ENCODE measurements around the gene C17orf50. TPM values are rescaled to one million over a fixed set of nuclear protein-coding genes. Genes with fewer than 3 reads are reported as not detected.

The C17orf50 gene
- total and polyA plus RNA-seq, 3 experiments from 2014 or later: not detected

DNA sequence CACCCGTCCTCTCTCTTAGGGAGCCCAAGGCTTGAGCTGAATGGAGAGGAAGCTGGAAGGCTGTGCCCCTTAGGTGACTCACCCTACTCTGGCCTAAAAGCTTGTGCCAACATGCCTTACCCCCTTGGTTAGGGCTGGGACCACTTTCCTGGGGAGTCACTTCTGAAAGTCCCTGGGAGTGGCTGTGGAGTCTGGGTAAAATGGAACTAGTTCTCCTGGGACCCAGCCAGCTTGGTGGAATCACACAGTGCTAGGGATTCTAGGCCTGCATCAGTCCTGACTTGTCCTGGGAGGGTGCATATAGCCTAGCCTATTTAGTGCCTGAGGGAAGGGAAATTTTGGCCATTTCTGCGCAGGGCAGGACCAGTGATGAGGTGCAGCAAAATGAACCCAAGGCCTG lies 24.2 kb downstream of the C17orf50 start:
- no peak overlapping the region for H3K4me3 Mint-ChIP-seq

DNA sequence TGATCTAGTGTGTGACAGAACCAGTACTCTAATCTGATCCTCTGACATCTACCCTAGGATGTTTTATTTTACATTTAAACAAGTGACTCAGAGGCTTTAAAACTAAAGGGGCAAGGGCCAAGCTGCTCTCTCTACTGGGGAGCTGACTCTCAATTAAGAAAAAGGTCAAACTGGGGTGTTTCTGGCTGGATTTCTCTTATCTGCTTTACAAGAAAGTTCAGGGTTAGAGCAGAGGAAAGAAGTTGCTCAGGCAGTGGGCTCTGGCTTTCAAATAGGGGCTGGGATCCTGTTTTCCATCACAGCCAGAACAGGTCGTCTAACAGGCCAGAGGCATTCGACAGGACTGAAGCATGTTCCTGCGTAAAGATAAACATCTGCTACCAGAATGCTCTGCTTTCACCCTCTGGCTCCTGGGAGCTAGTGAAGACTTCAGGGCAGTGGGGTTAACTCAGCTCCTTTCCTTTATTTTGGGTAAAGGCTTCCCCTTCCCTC lies 26.3 kb downstream of the C17orf50 start:
- CTCF ChIA-PET: interaction anchor here (1.7 kb wide), 1 partner anchor 23 kb away, joined by 8 read pairs; no protein-coding TSS in a partner anchor
- H3K9me3 ChIP-seq (ENCODE audit: low read length): no peaks in the 10 kb centered on the region
- no peaks in the 10 kb centered on the region for H3K36me3 ChIP-seq (ENCODE audit: insufficient read depth, low read length)
- H3K9me3 Mint-ChIP-seq: no peaks in the 10 kb centered on the region
- POLR2A ChIA-PET: no interaction called here
- DNase-seq: no peak
- H3K4me1 ChIP-seq (ENCODE audit: insufficient read depth, low read length): peaks cover 14% of the 10 kb centered on the region
- H3K27ac Mint-ChIP-seq: no peak overlapping the region
- no peaks in the 10 kb centered on the region for H3K4me1 Mint-ChIP-seq
- H3K4me3 Mint-ChIP-seq: no peak overlapping the region
- H3K4me3 ChIP-seq (ENCODE audit: low read length): no peak overlapping the region
- peaks cover 6 to 19% of the 10 kb centered on the region in 2 donors for H3K27me3 Mint-ChIP-seq
- peaks cover 3% of the 10 kb centered on the region for H3K27me3 ChIP-seq (ENCODE audit: insufficient read depth, low read length, poor library complexity, severe bottlenecking)
- H3K36me3 Mint-ChIP-seq: no peaks in the 10 kb centered on the region
- H3K27ac ChIP-seq (ENCODE audit: low read depth, low read length): no peak overlapping the region

More for the DNA sequence above, 24.2 kb downstream of the C17orf50 start:
- H3K9me3 ChIP-seq (ENCODE audit: low read length): no peaks in the 10 kb centered on the region
- Mint-ChIP-seq H3K36me3 (no peaks in the 10 kb centered on the region), H3K4me1 (no peaks in the 10 kb centered on the region), H3K27me3 (peaks cover 11 to 18% of the 10 kb centered on the region in 2 donors), H3K27ac (no peak overlapping the region), H3K9me3 (no peaks in the 10 kb centered on the region)
- H3K27ac ChIP-seq (ENCODE audit: low read depth, low read length): no peak overlapping the region
- peaks cover 14% of the 10 kb centered on the region for H3K4me1 ChIP-seq (ENCODE audit: insufficient read depth, low read length)
- DNase-seq: no peak
- no peaks in the 10 kb centered on the region for H3K36me3 ChIP-seq (ENCODE audit: insufficient read depth, low read length)
- H3K4me3 ChIP-seq (ENCODE audit: low read length): no peak overlapping the region
- peaks cover 3% of the 10 kb centered on the region for H3K27me3 ChIP-seq (ENCODE audit: insufficient read depth, low read length, poor library complexity, severe bottlenecking)
- ChIA-PET POLR2A (interaction anchor here (1.4 kb wide), 1 partner anchor 24 kb away, joined by 4 read pairs; the partner anchor contains the start of gene TAF15), CTCF (interaction anchor here (0.8 to 1.8 kb wide), 3 partner anchors 17 to 24 kb away, joined by 3 to 11 read pairs (median 4); partner anchors contain the start of gene TAF15)

DNA sequence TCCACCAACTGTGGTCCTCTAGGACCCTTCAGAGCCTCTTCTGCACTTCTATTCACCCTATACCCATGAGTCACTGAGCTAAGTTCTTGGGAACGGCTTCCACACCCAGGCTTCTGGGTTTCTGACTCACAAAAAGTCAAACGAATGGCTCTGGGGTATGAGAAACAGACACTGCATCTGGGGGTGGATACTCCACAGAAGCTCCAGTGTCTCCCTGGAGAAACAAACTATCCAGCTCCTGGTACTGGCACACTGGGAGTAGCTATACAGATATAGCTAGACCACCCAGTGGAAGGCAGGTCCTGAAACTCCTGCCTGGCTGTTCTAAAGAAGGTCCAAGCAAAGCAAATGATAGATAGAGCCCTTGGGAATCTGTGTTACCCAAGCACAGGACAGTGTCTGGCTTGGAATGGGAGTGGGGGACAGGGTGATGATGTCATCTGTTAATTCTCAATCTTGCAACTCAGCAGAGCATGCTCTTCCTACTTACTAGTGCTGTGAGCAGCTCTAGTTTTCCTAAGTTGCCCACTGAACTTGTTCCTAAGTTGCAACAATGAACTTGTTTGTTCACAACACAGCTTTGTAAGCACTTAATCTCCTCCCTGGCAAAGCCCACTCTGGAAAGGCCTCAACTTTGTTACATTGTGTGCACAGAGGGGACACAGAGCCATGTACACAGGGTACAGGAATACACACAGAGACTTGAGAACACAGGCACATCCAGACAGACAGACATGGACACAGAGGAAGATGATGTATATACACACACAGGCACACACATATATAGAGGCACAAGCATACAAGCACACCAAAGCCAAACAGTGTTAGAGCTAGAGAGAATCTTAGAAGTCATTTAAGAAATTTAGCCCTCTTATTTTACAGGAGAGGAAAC lies 28.0 kb downstream of the C17orf50 start:
- H3K9me3 Mint-ChIP-seq: no peaks in the 10 kb centered on the region
- POLR2A ChIA-PET: no interaction called here
- peak overlapping the region; percentile 17 for H3K4me3 ChIP-seq (ENCODE audit: low read length)
- peaks cover 14% of the 10 kb centered on the region for H3K4me1 ChIP-seq (ENCODE audit: insufficient read depth, low read length)
- H3K27me3 ChIP-seq (ENCODE audit: insufficient read depth, low read length, poor library complexity, severe bottlenecking): peaks cover 7% of the 10 kb centered on the region
- H3K27ac ChIP-seq (ENCODE audit: low read depth, low read length): no peak overlapping the region
- H3K27me3 Mint-ChIP-seq: peaks cover 12 to 21% of the 10 kb centered on the region in 2 donors
- CTCF ChIA-PET: interaction anchor here (1.1 to 1.8 kb wide), 2 partner anchors 23 to 25 kb away, joined by 3 to 13 read pairs; no protein-coding TSS in a partner anchor
- no peak overlapping the region for H3K4me3 Mint-ChIP-seq
- no peak for DNase-seq
- no peaks in the 10 kb centered on the region for H3K36me3 ChIP-seq (ENCODE audit: insufficient read depth, low read length)
- no peaks in the 10 kb centered on the region for H3K9me3 ChIP-seq (ENCODE audit: low read length)
- H3K36me3 Mint-ChIP-seq: no peaks in the 10 kb centered on the region
- no peaks in the 10 kb centered on the region for H3K4me1 Mint-ChIP-seq
- no peak overlapping the region for H3K27ac Mint-ChIP-seq

DNA sequence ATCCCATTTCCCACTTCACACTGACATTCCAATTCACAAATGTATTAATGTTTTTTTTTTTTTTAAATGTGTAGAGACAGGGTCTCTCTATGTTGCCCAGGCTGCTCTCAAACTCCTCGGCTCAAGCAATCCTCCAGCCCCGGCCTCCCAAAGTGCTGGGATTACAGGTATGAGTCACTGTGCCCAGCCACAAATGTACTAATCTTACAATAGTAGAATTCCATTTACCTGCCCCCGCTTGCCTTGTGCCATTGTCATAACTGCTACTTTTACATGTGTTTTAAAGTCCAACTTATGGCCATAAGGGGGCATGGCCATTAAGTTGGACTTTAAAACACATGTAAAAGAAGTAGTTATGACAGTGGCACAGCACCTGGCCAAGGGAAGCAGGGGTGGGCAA lies 30.2 kb downstream of the C17orf50 start:
- CTCF ChIA-PET: no interaction called here
- Mint-ChIP-seq H3K4me1 (peaks cover under 1 to 12% (median 6%) of the 10 kb centered on the region in 3 donors), H3K27me3 (peaks cover 19 to 33% of the 10 kb centered on the region in 2 donors), H3K27ac (no peak overlapping the region), H3K36me3 (no peaks in the 10 kb centered on the region), H3K4me3 (no peak overlapping the region), H3K9me3 (no peaks in the 10 kb centered on the region)
- H3K27me3 ChIP-seq (ENCODE audit: insufficient read depth, low read length, poor library complexity, severe bottlenecking): peaks cover 18% of the 10 kb centered on the region
- H3K4me1 ChIP-seq (ENCODE audit: insufficient read depth, low read length): peaks cover 21% of the 10 kb centered on the region
- H3K27ac ChIP-seq (ENCODE audit: low read depth, low read length): no peak overlapping the region
- no peak overlapping the region for H3K4me3 ChIP-seq (ENCODE audit: low read length)
- H3K9me3 ChIP-seq (ENCODE audit: low read length): no peaks in the 10 kb centered on the region
- no peaks in the 10 kb centered on the region for H3K36me3 ChIP-seq (ENCODE audit: insufficient read depth, low read length)
- POLR2A ChIA-PET: interaction anchor here (0.5 kb wide), 1 partner anchor 184 kb away, joined by 4 read pairs; no protein-coding TSS in a partner anchor
- DNase-seq: no peak

DNA sequence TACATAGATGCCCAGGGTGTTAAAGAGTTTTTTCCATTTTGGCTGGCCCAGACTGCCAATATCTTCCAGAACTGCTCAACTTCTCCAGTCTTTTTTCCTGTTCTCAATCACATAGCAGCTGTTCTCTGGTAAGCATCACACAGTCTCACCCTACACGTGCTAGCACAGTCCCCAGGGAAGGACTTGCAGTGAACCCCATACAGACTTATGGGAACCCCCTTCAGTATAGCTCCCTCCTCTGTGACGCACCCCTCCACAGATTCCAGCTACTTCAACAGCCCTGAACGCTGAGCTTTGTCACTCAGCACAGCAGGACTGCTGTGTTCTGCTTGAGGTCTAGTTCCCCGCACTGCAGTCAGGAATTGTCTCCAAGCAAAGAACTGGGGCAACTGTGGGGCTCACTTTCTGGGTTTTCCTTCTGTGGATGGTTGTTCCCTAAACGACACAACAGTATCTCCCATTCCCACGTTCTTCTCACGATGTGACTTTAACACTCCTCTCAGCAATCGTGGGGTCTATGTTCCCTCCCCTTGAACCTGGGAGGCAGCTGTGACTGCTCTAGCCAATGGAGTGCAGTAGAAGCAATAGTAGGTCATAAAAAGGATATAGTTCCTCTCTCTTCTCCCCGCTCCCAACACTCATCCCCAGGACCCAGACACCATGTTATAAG lies 31.1 kb downstream of the C17orf50 start:
- POLR2A ChIA-PET: no interaction called here
- H3K27me3 Mint-ChIP-seq: peaks cover 26 to 40% of the 10 kb centered on the region in 2 donors

DNA sequence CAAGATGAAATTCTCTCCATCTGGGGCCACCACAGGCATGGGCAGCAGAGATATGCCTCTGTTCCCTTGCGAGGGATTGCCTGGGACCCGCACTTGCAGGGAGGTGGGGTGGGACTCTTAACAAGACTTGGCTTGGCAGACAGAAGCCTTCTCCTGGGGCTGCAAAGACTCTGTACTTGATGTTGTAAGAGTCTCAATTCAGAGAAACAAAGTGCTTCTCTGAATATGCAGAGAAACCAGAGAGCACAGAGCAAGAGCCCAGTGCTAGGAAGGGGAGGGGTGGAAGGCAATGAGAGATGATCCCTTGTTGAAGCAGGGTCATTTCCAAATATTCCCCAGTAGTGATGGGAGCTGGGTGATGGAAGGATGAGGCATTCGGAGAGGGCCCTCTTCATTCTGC lies 32.6 kb downstream of the C17orf50 start:
- H3K4me1 Mint-ChIP-seq: peaks cover 5 to 17% (median 8%) of the 10 kb centered on the region in 3 donors
- ChIA-PET POLR2A (no interaction called here), CTCF (no interaction called here)
- H3K4me3 ChIP-seq (ENCODE audit: low read length): no peak overlapping the region
- no peak overlapping the region for H3K27ac Mint-ChIP-seq
- no peak overlapping the region for H3K27ac ChIP-seq (ENCODE audit: low read depth, low read length)
- no peak for DNase-seq
- no peaks in the 10 kb centered on the region for H3K9me3 ChIP-seq (ENCODE audit: low read length)
- peak overlapping the region in 5 of 7 donors; percentile 16 to 68 (median 30) for H3K4me3 Mint-ChIP-seq
- H3K9me3 Mint-ChIP-seq: no peaks in the 10 kb centered on the region
- peaks cover 32% of the 10 kb centered on the region for H3K27me3 ChIP-seq (ENCODE audit: insufficient read depth, low read length, poor library complexity, severe bottlenecking)
- H3K27me3 Mint-ChIP-seq: peaks cover 33 to 51% of the 10 kb centered on the region in 2 donors
- no peaks in the 10 kb centered on the region for H3K36me3 ChIP-seq (ENCODE audit: insufficient read depth, low read length)
- H3K36me3 Mint-ChIP-seq: no peaks in the 10 kb centered on the region
- peaks cover 20% of the 10 kb centered on the region for H3K4me1 ChIP-seq (ENCODE audit: insufficient read depth, low read length)

More for the DNA sequence above, 31.1 kb downstream of the C17orf50 start:
- Histone ChIP-seq H3K4me3 (ENCODE audit: low read length) (no peak overlapping the region), H3K27ac (ENCODE audit: low read depth, low read length) (no peak overlapping the region), H3K36me3 (ENCODE audit: insufficient read depth, low read length) (no peaks in the 10 kb centered on the region), H3K9me3 (ENCODE audit: low read length) (no peaks in the 10 kb centered on the region), H3K4me1 (ENCODE audit: insufficient read depth, low read length) (peaks cover 24% of the 10 kb centered on the region), H3K27me3 (ENCODE audit: insufficient read depth, low read length, poor library complexity, severe bottlenecking) (peaks cover 21% of the 10 kb centered on the region)
- CTCF ChIA-PET: interaction anchor here (1.0 to 1.6 kb wide), 2 partner anchors 17 to 28 kb away, joined by 3 to 10 read pairs; no protein-coding TSS in a partner anchor
- Mint-ChIP-seq H3K27ac (no peak overlapping the region), H3K4me1 (peaks cover 5 to 17% (median 8%) of the 10 kb centered on the region in 3 donors), H3K4me3 (no peak overlapping the region), H3K36me3 (no peaks in the 10 kb centered on the region), H3K9me3 (no peaks in the 10 kb centered on the region)
- DNase-seq: no peak

DNA sequence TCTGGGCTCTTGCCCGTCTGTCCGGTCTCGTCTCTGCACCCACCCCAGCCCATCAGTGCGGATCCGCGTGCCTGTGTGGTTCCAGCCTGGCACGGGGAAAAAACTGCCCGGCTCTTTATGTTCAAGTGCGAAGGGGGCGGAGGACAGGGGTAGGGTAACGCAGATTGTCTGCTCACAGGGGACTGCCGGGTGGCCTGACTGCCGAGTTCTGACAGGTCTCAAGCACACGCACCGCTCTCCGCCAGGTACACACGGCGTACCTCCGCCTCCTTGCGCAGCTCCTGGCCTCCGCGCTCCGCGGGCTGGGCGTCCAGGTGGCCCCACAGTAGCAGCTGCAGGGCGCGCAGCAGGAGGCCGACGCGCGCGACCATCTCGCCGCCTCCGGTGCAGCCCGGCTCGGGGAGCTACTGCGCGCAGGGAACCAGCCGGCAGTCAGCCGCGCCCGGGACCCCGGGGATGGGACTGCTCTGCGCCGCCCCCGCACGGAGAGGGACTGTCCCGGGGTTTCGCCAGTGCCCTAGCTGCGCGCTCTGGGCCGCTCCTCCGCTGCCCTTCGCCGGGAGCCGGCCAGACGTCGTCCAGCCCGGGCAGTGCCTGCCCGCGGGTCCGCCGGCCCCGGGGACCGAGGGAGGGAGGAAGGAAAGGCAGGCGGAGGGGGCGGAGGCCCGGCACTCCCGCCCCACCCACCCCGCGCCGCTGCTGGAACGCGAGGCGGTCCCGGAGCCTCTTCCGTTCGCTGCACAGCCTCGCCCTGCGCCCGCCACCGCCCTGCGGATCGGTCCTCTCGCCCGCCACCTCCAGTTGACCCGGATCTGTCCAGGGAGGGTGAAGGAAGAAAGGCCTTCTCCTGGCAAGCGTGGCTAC lies 34.6 kb downstream of the C17orf50 start, which contains the start of gene MMP28:
TSS of gene MMP28 (minus strand) at position 635 of the 864 bp plus-strand sequence. CDS start at position 371, 264 bp downstream.
- Histone ChIP-seq H3K27me3 (ENCODE audit: insufficient read depth, low read length, poor library complexity, severe bottlenecking) (peaks cover 29% of the 10 kb centered on the region), H3K9me3 (ENCODE audit: low read length) (no peaks in the 10 kb centered on the region), H3K4me1 (ENCODE audit: insufficient read depth, low read length) (peaks cover 10% of the 10 kb centered on the region), H3K4me3 (ENCODE audit: low read length) (peak within 1 kb of the TSS; percentile 58), H3K36me3 (ENCODE audit: insufficient read depth, low read length) (no peaks in the 10 kb centered on the region), H3K27ac (ENCODE audit: low read depth, low read length) (no peak within 1 kb of the TSS)
- H3K4me3 Mint-ChIP-seq: peak within 1 kb of the TSS; percentile 55 to 87 (median 77)
- peaks cover 5 to 17% (median 8%) of the 10 kb centered on the region in 3 donors for H3K4me1 Mint-ChIP-seq
- no peaks in the 10 kb centered on the region for H3K36me3 Mint-ChIP-seq
- POLR2A ChIA-PET: interaction anchor here (0.6 to 1.9 kb wide), 2 partner anchors 14 to 31 kb away, joined by 3 to 6 read pairs; partner anchors contain the start of gene TAF15
- no peaks in the 10 kb centered on the region for H3K9me3 Mint-ChIP-seq
- CTCF ChIA-PET: interaction anchor here (1.3 to 3.1 kb wide), 4 partner anchors 10 to 35 kb away, joined by 3 to 22 read pairs (median 5); partner anchors contain the start of gene C17orf50
- H3K27me3 Mint-ChIP-seq: peaks cover 39 to 66% of the 10 kb centered on the region in 2 donors
- H3K27ac Mint-ChIP-seq: peak within 1 kb of the TSS in 1 of 8 donors; percentile 68
- DNase-seq: peak in 4 of 5 donors; percentile 1 to 57 (median 14)

All from CD8-positive, alpha-beta memory T cell (primary cell).